Lung (tissue), 12 donors: ENCODE measurements around the gene LRCH3. TPM values are rescaled to one million over a fixed set of nuclear protein-coding genes. Genes with fewer than 3 reads are reported as not detected.

Source experiments
- ATAC-seq: fragments of 200-7000 bp; cut with Tn5 transposase; one replicate; pipeline ENCODE4 v1.9.1; 2020; ENCODE audit warnings: moderate number of reproducible peaks; ENCODE audit not compliant: insufficient read depth, low FRiP score
- DNase-seq, 3 donors: peaks; one replicate each; pipeline ENCODE4 v3.0.0-alpha.2; 2013 to 2017
- H3K27ac ChIP-seq, 2 donors: one replicate each; pipeline ENCODE4 v1.5.1; 2013; ENCODE audit warnings: mild to moderate bottlenecking in 2 of 2, moderate library complexity in 2 of 2, control low read depth in 1 of 2, inconsistent platforms in 1 of 2, low read depth in 1 of 2, low read length in 1 of 2
- H3K27me3 ChIP-seq, 3 donors: one replicate each; pipeline ENCODE4 v1.5.1; 2013; ENCODE audit warnings: low read length in 2 of 3; ENCODE audit not compliant: control insufficient read depth in 3 of 3, insufficient read depth in 3 of 3
- H3K36me3 ChIP-seq, 4 donors: one replicate each; pipeline ENCODE4 v1.5.1; 2013; ENCODE audit warnings: low read length in 4 of 4, mild to moderate bottlenecking in 1 of 4, moderate library complexity in 1 of 4; ENCODE audit not compliant: control insufficient read depth in 4 of 4, insufficient read depth in 4 of 4
- H3K4me1 ChIP-seq, 5 donors: one replicate each; pipeline ENCODE4 v1.5.1; 2013; ENCODE audit warnings: low read length in 5 of 5, mild to moderate bottlenecking in 2 of 5, moderate library complexity in 1 of 5; ENCODE audit not compliant: control insufficient read depth in 5 of 5, insufficient read depth in 5 of 5
- H3K4me3 ChIP-seq: one replicate; pipeline ENCODE4 v1.5.1; 2013; ENCODE audit warnings: mild to moderate bottlenecking, control low read depth, moderate library complexity
- H3K9ac ChIP-seq, 2 donors: one replicate each; pipeline ENCODE4 v1.5.1; 2013; ENCODE audit warnings: low read length in 2 of 2, control low read depth in 1 of 2; ENCODE audit not compliant: insufficient read depth in 1 of 2
- H3K9me3 ChIP-seq, 4 donors: one replicate each; pipeline ENCODE4 v1.5.1; 2013; ENCODE audit warnings: low read length in 3 of 4, mild to moderate bottlenecking in 1 of 4, moderate library complexity in 1 of 4; ENCODE audit not compliant: control insufficient read depth in 4 of 4, insufficient read depth in 3 of 4
- WGBS, 2 donors: extraction: QIAGEN DNeasy Blood & Tissue Kit; methylation state at CpG; one replicate each; pipeline ENCODE4 v1.1.7; 2013; 5-methylcytosine and 5-hydroxymethylcytosine counted together
- polyA plus RNA-seq, 2 donors: library from polyadenylated mRNA; stranded (reverse); fragments of 200-250 nt; gene quantifications; one replicate each; pipeline ENCODE4 v1.2.1, GENCODE V29; 2013
- total RNA-seq, 2 donors: library from RNA; depleted of rRNA in 1 of 2; stranded (reverse); fragments of >200 nt in 1 of 2; gene quantifications; one replicate each; pipeline ENCODE4 v1.2.1, GENCODE V29; 2014 to 2021
- TF ChIP-seq, protein P1 (sequence below): IDR thresholded peaks from 2 replicates; pipeline ENCODE4 v1.5.1; 2012; ENCODE audit warnings: mild to moderate bottlenecking; ENCODE audit errors: control extremely low read depth, extremely low read depth
- donor health status: control.
- donor health status: control.
- donor health status: Bipolar disorder and iron deficiency.
- donor health status: healthy.
- donor health status: DM: yes; HTN: yes; CAD: no.

LRCH3 gene
- total and polyA plus RNA-seq, 4 donors: 7.7 to 228 (median 26.1) TPM

DNA sequence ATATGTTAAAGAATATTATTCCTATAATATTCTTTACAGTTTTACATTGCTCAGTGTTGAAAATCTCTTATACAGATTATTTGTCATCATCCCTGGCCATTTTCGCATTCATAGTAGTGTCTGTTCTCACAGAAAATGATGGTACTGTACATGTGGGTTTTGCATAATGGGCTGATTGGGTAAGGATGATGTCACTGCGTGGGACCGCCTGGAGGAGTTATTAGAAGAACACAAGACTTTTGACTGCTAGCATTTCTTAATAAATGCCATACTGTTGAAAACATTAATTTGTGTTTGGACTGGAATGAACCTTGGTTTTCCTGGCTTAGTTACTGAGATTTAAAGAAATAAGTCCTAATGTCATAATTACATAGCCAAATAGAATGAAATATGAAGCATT, 20.3 kb downstream of the LRCH3 start:
- TF ChIP-seq, protein P1, sequence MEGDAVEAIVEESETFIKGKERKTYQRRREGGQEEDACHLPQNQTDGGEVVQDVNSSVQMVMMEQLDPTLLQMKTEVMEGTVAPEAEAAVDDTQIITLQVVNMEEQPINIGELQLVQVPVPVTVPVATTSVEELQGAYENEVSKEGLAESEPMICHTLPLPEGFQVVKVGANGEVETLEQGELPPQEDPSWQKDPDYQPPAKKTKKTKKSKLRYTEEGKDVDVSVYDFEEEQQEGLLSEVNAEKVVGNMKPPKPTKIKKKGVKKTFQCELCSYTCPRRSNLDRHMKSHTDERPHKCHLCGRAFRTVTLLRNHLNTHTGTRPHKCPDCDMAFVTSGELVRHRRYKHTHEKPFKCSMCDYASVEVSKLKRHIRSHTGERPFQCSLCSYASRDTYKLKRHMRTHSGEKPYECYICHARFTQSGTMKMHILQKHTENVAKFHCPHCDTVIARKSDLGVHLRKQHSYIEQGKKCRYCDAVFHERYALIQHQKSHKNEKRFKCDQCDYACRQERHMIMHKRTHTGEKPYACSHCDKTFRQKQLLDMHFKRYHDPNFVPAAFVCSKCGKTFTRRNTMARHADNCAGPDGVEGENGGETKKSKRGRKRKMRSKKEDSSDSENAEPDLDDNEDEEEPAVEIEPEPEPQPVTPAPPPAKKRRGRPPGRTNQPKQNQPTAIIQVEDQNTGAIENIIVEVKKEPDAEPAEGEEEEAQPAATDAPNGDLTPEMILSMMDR: no peak
- peaks cover 0 to 23% (median 3%) of the 10 kb centered on the region in 5 donors for H3K4me1 ChIP-seq
- no peaks in the 10 kb centered on the region for H3K27me3 ChIP-seq
- H3K4me3 ChIP-seq: no peak overlapping the region
- H3K27ac ChIP-seq: no peak overlapping the region
- H3K36me3 ChIP-seq: peaks cover 0 to 3% (median 0%) of the 10 kb centered on the region in 4 donors
- H3K9ac ChIP-seq: no peak overlapping the region
- H3K9me3 ChIP-seq: no peaks in the 10 kb centered on the region
- DNase-seq (no peak), ATAC-seq (no peak)
- 74 to 78% methylated on average over 3 of the region's 3 CpGs for WGBS, 2 donors

- ATAC-seq (no peak), DNase-seq (no peak)
- H3K27ac ChIP-seq: no peak overlapping the region
- 96 to 97% methylated on average over 4 of the region's 4 CpGs for WGBS, 2 donors
- H3K9me3 ChIP-seq: no peaks in the 10 kb centered on the region
- no peaks in the 10 kb centered on the region for H3K36me3 ChIP-seq
- H3K9ac ChIP-seq: no peak overlapping the region
- TF ChIP-seq, protein P1: no peak
- peaks cover 0 to 10% (median 3%) of the 10 kb centered on the region in 5 donors for H3K4me1 ChIP-seq
- no peak overlapping the region for H3K4me3 ChIP-seq
- no peaks in the 10 kb centered on the region for H3K27me3 ChIP-seq
Measured at GRCh38 chr3:197814372-197814771, 23.3 kb downstream of the LRCH3 start.

GRCh38 chr3:197820550-197821335, 29.7 kb downstream of the LRCH3 start:
- H3K9ac ChIP-seq: no peak overlapping the region
- peaks cover 3 to 11% (median 8%) of the 10 kb centered on the region in 4 donors for H3K36me3 ChIP-seq
- TF ChIP-seq, protein P1: no peak
- H3K4me3 ChIP-seq: no peak overlapping the region
- no peaks in the 10 kb centered on the region for H3K9me3 ChIP-seq
- WGBS, 2 donors: 71 to 76% methylated on average over 8 of the region's 8 CpGs
- H3K27me3 ChIP-seq: no peaks in the 10 kb centered on the region
- DNase-seq (no peak), ATAC-seq (no peak)
- no peak overlapping the region for H3K27ac ChIP-seq
- peaks cover 0 to 8% (median 0%) of the 10 kb centered on the region in 5 donors for H3K4me1 ChIP-seq
